Stimulated activated naive CD8-positive, alpha-beta T cell treated with anti-CD3 and anti-CD28 coated beads, Interleukin-15, Interleukin-2, amounts not matched to agents 100 ng/mL and 50 ng/mL, for 24 hours (primary cell): ENCODE results near the gene C3orf52.

ENCODE experiments used
- H3K27ac Mint-ChIP-seq: one replicate; pipeline ENCODE4 v1.8.0; 2021; ENCODE audit warnings: mild to moderate bottlenecking, mixed read lengths
- H3K27me3 Mint-ChIP-seq: one replicate; pipeline ENCODE4 v1.8.0; 2021; ENCODE audit warnings: mixed read lengths
- H3K36me3 Mint-ChIP-seq: one replicate; pipeline ENCODE4 v1.8.0; 2021; ENCODE audit warnings: low read depth, mixed read lengths
- H3K4me1 Mint-ChIP-seq: one replicate; pipeline ENCODE4 v1.8.0; 2021; ENCODE audit warnings: low read depth, mixed read lengths
- H3K4me3 Mint-ChIP-seq: one replicate; pipeline ENCODE4 v1.8.0; 2021; ENCODE audit warnings: mild to moderate bottlenecking, mixed read lengths
- H3K9me3 Mint-ChIP-seq: one replicate; pipeline ENCODE4 v1.8.0; 2021; ENCODE audit warnings: mixed read lengths

The C3orf52 gene

DNA sequence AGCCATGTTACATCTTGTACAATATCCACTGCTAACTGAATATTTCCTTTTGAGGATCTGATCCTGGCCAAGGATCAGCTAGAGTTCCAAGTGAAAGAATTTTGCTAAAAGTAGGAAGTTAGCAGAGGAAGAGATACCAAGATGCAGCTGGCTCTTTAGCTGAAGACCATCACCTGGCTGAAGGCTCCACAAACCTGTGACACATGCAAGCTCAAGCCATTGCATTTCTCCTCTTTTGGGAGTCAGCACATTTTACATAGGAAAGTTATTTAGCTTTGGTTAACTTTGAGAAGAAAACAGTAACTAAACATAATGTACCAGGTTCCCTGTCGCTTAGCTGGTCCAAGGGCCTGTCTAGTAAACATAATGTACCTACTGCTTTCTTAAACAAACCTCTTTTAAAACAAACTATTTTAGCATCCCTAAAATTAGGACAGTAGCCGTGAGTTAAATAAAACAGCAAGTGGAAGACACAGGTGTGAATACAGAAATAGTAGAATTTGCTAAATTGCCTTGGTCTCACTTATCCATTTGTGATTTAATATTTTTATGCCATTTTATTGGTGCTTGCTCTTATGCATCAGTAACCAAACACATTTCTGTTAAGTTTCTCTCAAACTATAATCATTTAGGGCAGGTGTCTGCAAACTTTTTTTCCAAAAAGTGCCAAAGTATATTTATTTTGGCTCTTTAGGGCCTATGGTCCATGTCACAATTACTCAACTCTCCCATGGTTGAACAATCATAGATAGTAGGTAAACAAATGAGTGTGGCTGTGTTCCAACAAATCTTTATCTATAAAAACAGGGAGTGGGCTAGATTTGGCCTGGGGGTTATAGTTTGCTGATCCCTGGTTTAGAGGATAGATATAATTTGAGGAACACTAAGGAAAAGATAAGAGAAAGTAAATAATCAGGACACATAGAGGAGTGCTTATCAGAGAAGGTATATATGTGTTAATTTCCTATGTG is 35.7 kb downstream of the C3orf52 start:
- Mint-ChIP-seq H3K4me3 (no peak overlapping the region), H3K36me3 (no peaks in the 10 kb centered on the region), H3K4me1 (peaks cover 64% of the 10 kb centered on the region), H3K27me3 (no peaks in the 10 kb centered on the region), H3K27ac (no peak overlapping the region), H3K9me3 (no peaks in the 10 kb centered on the region)

DNA sequence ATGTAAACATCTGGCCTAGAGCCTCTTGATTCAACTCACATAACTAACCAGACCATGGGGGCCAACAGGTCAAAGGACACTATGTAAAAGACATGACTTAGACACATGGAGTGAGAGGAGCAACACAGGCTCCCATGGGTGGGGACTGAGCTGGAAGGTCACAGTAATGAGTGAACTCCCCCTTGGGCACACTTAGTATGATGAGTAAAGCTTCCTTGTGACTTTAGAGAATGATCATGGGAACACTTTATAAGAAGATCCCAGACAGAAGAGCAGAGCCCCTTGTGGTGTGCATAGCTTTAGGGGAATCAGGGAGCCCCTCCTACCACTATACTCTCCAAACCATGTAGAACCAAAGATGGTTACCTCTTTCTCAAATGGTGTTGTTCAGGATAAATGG is 36.7 kb downstream of the C3orf52 start:
- Mint-ChIP-seq H3K4me1 (peaks cover 66% of the 10 kb centered on the region), H3K27ac (no peak overlapping the region), H3K27me3 (no peaks in the 10 kb centered on the region), H3K4me3 (no peak overlapping the region), H3K9me3 (no peaks in the 10 kb centered on the region), H3K36me3 (no peaks in the 10 kb centered on the region)

DNA sequence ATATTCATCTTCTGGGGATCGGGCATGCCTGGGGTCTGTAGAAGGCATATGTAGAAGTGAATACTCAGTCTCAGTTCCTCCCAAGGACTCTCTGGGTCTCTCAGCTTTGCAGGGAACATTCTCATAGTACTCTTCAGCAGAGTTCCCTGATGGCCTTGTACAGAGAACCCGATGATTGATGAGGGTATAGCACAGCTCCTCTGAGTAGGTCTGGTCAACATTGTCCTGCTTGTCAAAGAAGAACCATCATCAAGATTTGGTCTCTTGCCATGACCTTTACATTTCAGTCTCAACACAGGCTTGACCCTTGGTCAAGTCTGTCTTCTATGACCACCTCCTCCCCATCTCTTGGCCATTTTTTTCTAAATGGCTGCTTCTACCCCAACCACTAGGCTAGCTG is 37.4 kb downstream of the C3orf52 start:
- no peaks in the 10 kb centered on the region for H3K27me3 Mint-ChIP-seq
- H3K4me3 Mint-ChIP-seq, result no peak overlapping the region
- H3K36me3 Mint-ChIP-seq, result no peaks in the 10 kb centered on the region
- no peak overlapping the region for H3K27ac Mint-ChIP-seq
- H3K9me3 Mint-ChIP-seq, result no peaks in the 10 kb centered on the region
- peaks cover 66% of the 10 kb centered on the region for H3K4me1 Mint-ChIP-seq

DNA sequence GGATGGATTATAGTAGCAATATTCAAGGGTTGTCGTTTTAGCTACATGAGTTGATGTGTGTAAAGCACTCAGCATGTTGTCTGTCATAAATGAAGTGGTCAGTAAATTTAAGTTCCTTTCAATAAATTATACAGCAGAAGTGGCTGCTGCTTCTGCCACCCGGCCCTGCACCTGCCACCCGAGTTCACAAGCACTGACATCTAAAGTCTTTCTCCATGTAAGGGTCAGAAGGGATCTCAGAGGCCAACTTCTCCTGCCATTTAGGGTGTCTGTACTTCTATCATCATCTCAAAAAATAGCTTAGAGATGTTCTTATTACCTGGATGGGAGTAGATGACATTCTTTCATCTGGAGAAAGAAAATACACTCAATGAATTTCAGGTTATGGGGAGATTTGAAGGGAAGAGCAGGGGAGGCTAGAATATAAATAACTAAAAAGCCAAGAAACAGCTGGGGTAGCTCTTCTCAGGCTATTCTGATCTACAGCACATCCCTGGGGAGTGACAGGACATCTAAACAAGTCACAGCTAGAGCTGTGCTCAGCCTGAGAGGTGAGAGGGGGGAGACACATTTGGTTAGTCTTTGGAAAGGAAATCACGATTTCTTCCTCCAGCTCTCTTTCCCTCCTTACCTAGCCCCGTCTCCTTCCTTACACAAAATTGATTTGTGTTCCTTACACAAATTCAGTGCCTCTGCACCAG is 38.9 kb downstream of the C3orf52 start:
- Mint-ChIP-seq H3K4me3 (no peak overlapping the region), H3K27me3 (no peaks in the 10 kb centered on the region), H3K9me3 (no peaks in the 10 kb centered on the region), H3K27ac (no peak overlapping the region), H3K36me3 (no peaks in the 10 kb centered on the region), H3K4me1 (peaks cover 66% of the 10 kb centered on the region)

GRCh38 chr3:112126511-112126911 is 40.3 kb downstream of the C3orf52 start:
- Mint-ChIP-seq H3K27ac (peak overlapping the region; percentile 33), H3K4me3 (peak overlapping the region; percentile 59), H3K4me1 (peaks cover 64% of the 10 kb centered on the region), H3K27me3 (no peaks in the 10 kb centered on the region), H3K9me3 (no peaks in the 10 kb centered on the region), H3K36me3 (no peaks in the 10 kb centered on the region)

DNA sequence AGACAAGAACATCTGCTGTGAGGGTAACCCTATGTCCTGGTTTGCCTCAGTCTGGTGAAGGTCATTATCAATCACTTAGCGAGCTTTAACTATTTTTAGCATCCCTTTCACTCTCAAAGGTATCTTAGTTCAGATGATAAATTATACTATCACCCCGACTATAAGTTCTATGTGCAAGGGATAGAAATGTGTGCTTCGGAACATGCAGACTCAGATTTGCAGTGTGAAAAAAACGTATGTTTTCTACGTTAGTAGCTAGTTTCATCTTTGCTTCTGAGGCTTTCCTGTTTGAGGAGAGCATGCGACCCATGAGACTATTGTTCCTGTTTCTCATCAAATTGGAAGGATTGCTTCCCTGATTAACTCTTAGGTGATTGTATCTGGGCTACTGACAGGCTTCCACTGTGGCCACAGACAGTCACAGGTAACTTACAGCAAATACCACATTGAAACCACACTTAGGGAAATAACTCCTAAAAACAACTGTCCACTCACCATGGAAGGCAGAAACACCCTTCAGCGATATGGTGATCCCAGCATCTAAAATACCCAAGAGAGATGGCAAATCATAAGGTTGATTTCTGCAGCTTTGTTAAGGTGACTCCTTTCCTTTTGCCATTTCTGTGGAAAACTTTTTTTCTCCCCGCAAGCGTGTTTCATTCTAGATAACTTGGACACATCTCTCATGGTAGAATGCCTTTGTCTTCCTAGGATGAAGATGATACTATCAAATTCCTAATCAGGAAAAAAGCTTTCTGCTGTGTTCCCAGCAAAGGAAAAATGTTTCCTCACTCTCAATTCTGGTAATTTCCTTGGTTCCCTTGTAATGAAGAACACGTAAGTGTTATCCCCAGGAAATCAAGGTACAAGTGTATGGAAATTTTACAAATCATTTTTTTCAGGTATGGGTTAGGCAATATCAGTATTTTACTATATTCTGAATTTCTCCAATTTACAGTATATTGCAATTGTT is 41.6 kb downstream of the C3orf52 start:
- H3K4me1 Mint-ChIP-seq, result peaks cover 70% of the 10 kb centered on the region
- H3K36me3 Mint-ChIP-seq, result no peaks in the 10 kb centered on the region
- no peaks in the 10 kb centered on the region for H3K9me3 Mint-ChIP-seq
- no peaks in the 10 kb centered on the region for H3K27me3 Mint-ChIP-seq
- H3K4me3 Mint-ChIP-seq, result peak overlapping the region; percentile 59
- peak overlapping the region; percentile 80 for H3K27ac Mint-ChIP-seq

- Mint-ChIP-seq H3K9me3 (no peaks in the 10 kb centered on the region), H3K36me3 (no peaks in the 10 kb centered on the region), H3K27me3 (no peaks in the 10 kb centered on the region), H3K4me1 (peaks cover 82% of the 10 kb centered on the region), H3K27ac (peak overlapping the region; percentile 81), H3K4me3 (peak overlapping the region; percentile 15)
Measured at GRCh38 chr3:112128843-112129727, 42.9 kb downstream of the C3orf52 start.

- Mint-ChIP-seq H3K27ac (peak overlapping the region; percentile 81), H3K36me3 (no peaks in the 10 kb centered on the region)
Measured at GRCh38 chr3:112129925-112130637, 43.9 kb downstream of the C3orf52 start.

DNA sequence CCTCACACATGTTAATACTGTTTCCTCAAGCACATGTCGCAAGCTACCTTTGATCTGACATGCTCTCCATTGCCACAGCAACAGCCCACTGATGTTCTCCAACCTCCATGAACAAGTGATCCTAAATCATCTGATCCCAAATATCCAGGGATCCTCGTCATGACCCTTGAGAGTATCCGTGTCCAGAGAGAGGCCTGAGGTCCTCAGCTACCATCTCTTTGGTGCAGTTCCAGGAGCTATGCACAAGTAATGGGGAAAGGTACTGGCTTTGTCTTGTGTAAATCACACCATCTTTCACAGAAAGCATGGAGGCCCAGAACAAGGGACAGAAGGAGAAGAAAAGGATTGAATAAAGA is 44.4 kb downstream of the C3orf52 start:
- Mint-ChIP-seq H3K27me3 (no peaks in the 10 kb centered on the region), H3K4me1 (peaks cover 94% of the 10 kb centered on the region), H3K4me3 (peak overlapping the region; percentile 17), H3K9me3 (no peaks in the 10 kb centered on the region), H3K27ac (peak overlapping the region; percentile 60), H3K36me3 (no peaks in the 10 kb centered on the region)

More at GRCh38 chr3:112129925-112130637, 43.9 kb downstream of the C3orf52 start:
- H3K4me1 Mint-ChIP-seq, result peaks cover 92% of the 10 kb centered on the region
- H3K4me3 Mint-ChIP-seq, result peak overlapping the region; percentile 17
- H3K9me3 Mint-ChIP-seq, result no peaks in the 10 kb centered on the region
- H3K27me3 Mint-ChIP-seq, result no peaks in the 10 kb centered on the region

DNA sequence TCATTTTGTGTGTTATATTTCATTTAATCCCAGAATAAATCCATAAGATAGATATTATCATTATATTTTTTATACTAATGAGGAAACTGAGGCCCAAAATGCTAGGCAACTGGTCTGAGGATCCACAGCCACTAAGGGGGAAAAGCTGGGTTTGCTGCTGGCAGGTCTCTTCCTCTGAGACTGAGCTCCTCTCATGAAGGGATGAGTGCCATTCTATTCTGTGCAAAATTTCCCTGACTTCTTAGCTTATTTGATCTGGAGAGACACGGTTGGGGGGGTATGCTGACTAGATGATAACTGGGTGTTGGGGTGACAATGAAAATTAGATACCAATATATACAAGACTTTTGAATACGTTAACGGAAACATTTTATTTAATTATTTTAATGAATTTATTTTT is 44.9 kb downstream of the C3orf52 start:
- Mint-ChIP-seq H3K4me1 (peaks cover 94% of the 10 kb centered on the region), H3K9me3 (no peaks in the 10 kb centered on the region), H3K4me3 (peak overlapping the region; percentile 17), H3K27me3 (no peaks in the 10 kb centered on the region), H3K27ac (no peak overlapping the region), H3K36me3 (no peaks in the 10 kb centered on the region)

- Mint-ChIP-seq H3K4me3 (peak overlapping the region; percentile 85), H3K4me1 (peaks cover 94% of the 10 kb centered on the region), H3K9me3 (no peaks in the 10 kb centered on the region), H3K27ac (peak overlapping the region; percentile 93), H3K36me3 (no peaks in the 10 kb centered on the region), H3K27me3 (no peaks in the 10 kb centered on the region)
Measured at GRCh38 chr3:112132088-112132487, 45.9 kb downstream of the C3orf52 start.

- H3K4me3 Mint-ChIP-seq, result peak overlapping the region; percentile 85
- H3K4me1 Mint-ChIP-seq, result peaks cover 94% of the 10 kb centered on the region
- H3K9me3 Mint-ChIP-seq, result no peaks in the 10 kb centered on the region
- no peaks in the 10 kb centered on the region for H3K36me3 Mint-ChIP-seq
- peak overlapping the region; percentile 93 for H3K27ac Mint-ChIP-seq
- no peaks in the 10 kb centered on the region for H3K27me3 Mint-ChIP-seq
Measured at GRCh38 chr3:112132554-112132953, 46.4 kb downstream of the C3orf52 start.

DNA sequence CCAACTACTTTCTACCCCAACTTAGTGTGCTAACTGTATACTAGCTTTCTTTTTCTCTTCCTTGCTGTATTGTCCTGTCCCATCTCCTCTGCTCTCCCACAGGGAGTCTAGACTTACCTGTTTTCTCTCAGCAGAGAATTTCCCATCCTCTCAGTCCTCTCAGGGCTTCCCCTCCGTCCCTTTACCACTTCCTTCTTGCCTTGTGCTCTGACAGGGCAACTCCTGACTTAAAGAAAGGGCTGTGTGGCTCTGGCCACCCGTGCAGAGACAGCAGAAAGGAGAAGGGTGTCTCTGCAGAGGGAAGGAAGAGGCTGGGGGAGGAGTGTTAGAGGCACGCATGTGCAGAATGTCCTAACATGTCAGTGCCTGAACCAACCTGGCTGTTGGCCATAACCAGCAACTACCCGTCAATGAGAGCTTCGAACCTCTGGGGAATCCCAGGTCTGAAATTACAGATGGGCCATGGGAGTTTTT is 46.8 kb downstream of the C3orf52 start, which contains the start of gene GCSAM:
TSS of gene GCSAM (minus strand) at position 274 of the 474 bp plus-strand sequence. CDS start at position 146, 128 bp downstream.
- Mint-ChIP-seq H3K27ac (peak within 1 kb of the TSS; percentile 93), H3K4me3 (peak within 1 kb of the TSS; percentile 85), H3K4me1 (peaks cover 94% of the 10 kb centered on the region), H3K9me3 (no peaks in the 10 kb centered on the region), H3K36me3 (no peaks in the 10 kb centered on the region), H3K27me3 (no peaks in the 10 kb centered on the region)
